K562 (cell line): ENCODE results near the gene NOP58. TPM values are rescaled to one million over a fixed set of nuclear protein-coding genes. Genes with fewer than 3 reads are reported as not detected.

Experiments
- ATAC-seq: fragments of 200-7000 bp; cut with Tn5 transposase; 3 replicates; pipeline ENCODE4 v1.9.1; 2020; ENCODE audit warnings: moderate library complexity
- BruUV-seq: library from RNA; stranded (reverse); fragments of 400-500 nt; replicated peaks from 2 replicates; lab custom pipeline; 2021; lab: Mats Ljungman, UMichigan
- CTCF ChIA-PET: fragments of 300-600 bp; formaldehyde crosslinking; extraction: SDS; loops from one replicate; lab custom pipeline; 2021; ENCODE audit warnings: low intra/inter-chr PET ratio; lab: Yijun Ruan, JAX
- POLR2A ChIA-PET: fragments of 300-600, 350-650 bp; sonication (Branson Sonifier 250); formaldehyde crosslinking; extraction: SDS; loops from one replicate; lab custom pipeline; 2021; ENCODE audit warnings: antibody characterized with exemption, inconsistent platforms; lab: Yijun Ruan, JAX
- DNase-seq, 4 experiments: peaks; one replicate each; pipeline versions ENCODE4 v3.0.0 to v3.0.0-alpha.2; 2011 to 2018; ENCODE audit warnings: low spot score in 3 of 4, mixed read lengths in 3 of 4; ENCODE audit errors: extremely low read depth in 1 of 4
- FAIRE-seq: peaks from 2 replicates; lab custom pipeline; 2011; peaks lifted over from hg19 to GRCh38; lab: Jason Lieb, UNC
- H2AFZ ChIP-seq: 2 replicates; pipeline ENCODE4 v1.6.0; 2011; ENCODE audit warnings: low read depth, low read length, control low read depth, inconsistent platforms
- H3K27ac ChIP-seq: fragments of 200-600 bp; 3 replicates; pipeline ENCODE4 v1.8.0; 2011; ENCODE audit warnings: low read depth, mild to moderate bottlenecking, control low read depth, inconsistent platforms, low read length, moderate library complexity, mixed read lengths; ENCODE audit errors: extremely low read depth
- H3K27me3 ChIP-seq, 2 experiments: fragments of 300-600 bp in 1 of 2; 2 replicates in 1 of 2; 3 replicates in 1 of 2; pipeline versions ENCODE4 v1.6.0 to v1.8.0; 2011; ENCODE audit warnings: inconsistent platforms in 2 of 2, low read length in 2 of 2, mild to moderate bottlenecking in 1 of 2, mixed read lengths in 1 of 2, moderate library complexity in 1 of 2; ENCODE audit not compliant: control insufficient read depth in 2 of 2, insufficient read depth in 2 of 2
- H3K36me3 ChIP-seq: fragments of 300-600 bp; 3 replicates; pipeline ENCODE4 v1.8.0; 2011; ENCODE audit warnings: mild to moderate bottlenecking, low read length, inconsistent platforms; ENCODE audit not compliant: control insufficient read depth, insufficient read depth
- H3K4me1 ChIP-seq, 2 experiments: fragments of 200-600 bp in 1 of 2; replicated peaks in 1 of 2; 2 replicates in 1 of 2; 3 replicates in 1 of 2; pipeline versions ENCODE4 v1.5.1 to v1.8.0; 2011; ENCODE audit warnings: inconsistent platforms in 2 of 2, low read length in 2 of 2, mild to moderate bottlenecking in 1 of 2, mixed read lengths in 1 of 2, moderate library complexity in 1 of 2; ENCODE audit not compliant: control insufficient read depth in 2 of 2, insufficient read depth in 2 of 2
- H3K4me2 ChIP-seq: 2 replicates; pipeline ENCODE4 v1.6.1; 2011; ENCODE audit warnings: low read length, control low read depth, inconsistent platforms, mixed read lengths; ENCODE audit not compliant: insufficient read depth
- H3K4me3 ChIP-seq: fragments of 200-600 bp; sonication (generic), shearing (Covaris generic); 2 replicates; pipeline ENCODE4 v1.5.1; 2016; ENCODE audit warnings: control low read depth, inconsistent platforms
- H3K79me2 ChIP-seq: fragments of 200-600 bp; 3 replicates; pipeline ENCODE4 v1.8.0; 2011; ENCODE audit warnings: low read length, inconsistent platforms; ENCODE audit not compliant: control insufficient read depth, insufficient read depth
- H3K9ac ChIP-seq, 2 experiments: 2 replicates each; pipeline versions ENCODE4 v1.6.0 to v1.6.1; 2011; ENCODE audit warnings: low read depth in 2 of 2, low read length in 2 of 2, control low read depth in 1 of 2, inconsistent platforms in 1 of 2, mild to moderate bottlenecking in 1 of 2, mixed read lengths in 1 of 2; ENCODE audit not compliant: insufficient read depth in 1 of 2
- H3K9me1 ChIP-seq: one replicate; pipeline ENCODE4 v1.6.0; 2011; ENCODE audit warnings: inconsistent platforms, mild to moderate bottlenecking, low read length, moderate library complexity; ENCODE audit not compliant: control insufficient read depth, insufficient read depth
- H3K9me3 ChIP-seq: replicated peaks from 2 replicates; pipeline ENCODE4 v1.5.1; 2011; ENCODE audit warnings: low read depth, low read length, inconsistent platforms; ENCODE audit not compliant: control insufficient read depth, insufficient read depth
- H4K20me1 ChIP-seq: replicated peaks from 2 replicates; pipeline ENCODE4 v1.6.1; 2011; ENCODE audit warnings: low read length, inconsistent platforms, mixed read lengths; ENCODE audit not compliant: control insufficient read depth, insufficient read depth
- ADNP ChIP-seq: fragments of 200-800 bp; sonication (Bioruptor generic); IDR thresholded peaks from 2 replicates; pipeline ENCODE4 v1.6.1; 2016; ENCODE audit warnings: missing genetic modification characterization, missing compliant biosample characterization
- BHLHE40 ChIP-seq: IDR thresholded peaks from 2 replicates; pipeline ENCODE4 v1.6.1; 2011; ENCODE audit warnings: low read length, improper control_type of control experiment
- HDAC2 ChIP-seq: fragments of 450-650 bp; IDR thresholded peaks from 2 replicates; pipeline ENCODE4 v1.6.1; 2016; ENCODE audit warnings: mild to moderate bottlenecking
- ILK ChIP-seq: fragments of 450-650 bp; IDR thresholded peaks from 2 replicates; pipeline ENCODE4 v1.6.1; 2016; ENCODE audit warnings: missing genetic modification characterization, low read depth, mild to moderate bottlenecking, missing compliant biosample characterization, moderate library complexity, borderline replicate concordance
- MYNN ChIP-seq, 2 experiments: sonication (generic); formaldehyde crosslinking in 1 of 2; IDR thresholded peaks; 2 replicates each; pipeline versions ENCODE4 v1.5.0 to v1.6.1; 2016 to 2020; ENCODE audit warnings: antibody characterized with exemption in 1 of 2, missing genetic modification reagents in 1 of 2
- PURB ChIP-seq: sonication (generic); formaldehyde crosslinking; IDR thresholded peaks from 2 replicates; pipeline ENCODE4 v1.9.0; 2021; ENCODE audit warnings: low read depth, mild to moderate bottlenecking, missing genetic modification reagents
- SRSF9 ChIP-seq: fragments of 200-400 bp; formaldehyde crosslinking; IDR thresholded peaks from 2 replicates; pipeline ENCODE4 v1.6.1; 2017; ENCODE audit warnings: low read depth, low read length, borderline replicate concordance
- ZKSCAN1 ChIP-seq: fragments of 150-350 bp; IDR thresholded peaks from 2 replicates; pipeline ENCODE4 v1.6.1; 2016; ENCODE audit warnings: low read depth, low read length
- WGBS: fragments of 100-300 bp; shearing (Covaris generic); methylation state at CpG from one replicate; pipeline ENCODE4 v1.1.6; 2016; ENCODE audit warnings: low coverage, mixed read lengths; ENCODE audit not compliant: insufficient coverage; ENCODE audit errors: missing lambda C conversion rate; 5-methylcytosine and 5-hydroxymethylcytosine counted together
- in situ Hi-C: fragments of 300-500 bp; cut with MboI; formaldehyde crosslinking; loops from 4 replicates; pipeline ENCODE4 v1.15.0; 2018; ENCODE audit warnings: inconsistent platforms, mixed read lengths
- intact Hi-C: fragments of 100-400 bp; cut with micrococcal nuclease; formaldehyde crosslinking; loops from 2 replicates; pipeline ENCODE4 v1.14.2; 2022
- polyA plus RNA-seq, 8 experiments: library from polyadenylated mRNA; depleted of rRNA in 4 of 8; stranded (reverse) in 5 of 8; unstranded in 3 of 8; fragments of >200 nt; fragmentation: Nextera tagmentation in 2 of 8; fragmentation: Illumina TruSeq in 1 of 8; extraction: Ambion mirVana in 2 of 8; extraction: Trizol in 1 of 8; gene quantifications; 2 replicates each; pipeline versions ENCODE4 v1.2.1 to v1.2.3, GENCODE V29; 2011 to 2014; ENCODE audit warnings: inconsistent platforms in 1 of 8, missing spikeins in 1 of 8
- total RNA-seq, 7 experiments: library from RNA; depleted of rRNA in 6 of 7; stranded (reverse); fragments of >200 nt in 6 of 7; fragmentation: Illumina TruSeq in 2 of 7; extraction: Trizol in 2 of 7; gene quantifications; 2 replicates each; pipeline versions ENCODE4 v1.2.1 to v1.2.3, GENCODE V29; 2011 to 2021; ENCODE audit warnings: low replicate concordance in 1 of 7

Gene NOP58
- total and polyA plus RNA-seq, 9 of the 15 experiments (the other 6 are each of a cell fraction or from before 2014, with no cell fraction given), result 132 to 332 (median 208) TPM

DNA sequence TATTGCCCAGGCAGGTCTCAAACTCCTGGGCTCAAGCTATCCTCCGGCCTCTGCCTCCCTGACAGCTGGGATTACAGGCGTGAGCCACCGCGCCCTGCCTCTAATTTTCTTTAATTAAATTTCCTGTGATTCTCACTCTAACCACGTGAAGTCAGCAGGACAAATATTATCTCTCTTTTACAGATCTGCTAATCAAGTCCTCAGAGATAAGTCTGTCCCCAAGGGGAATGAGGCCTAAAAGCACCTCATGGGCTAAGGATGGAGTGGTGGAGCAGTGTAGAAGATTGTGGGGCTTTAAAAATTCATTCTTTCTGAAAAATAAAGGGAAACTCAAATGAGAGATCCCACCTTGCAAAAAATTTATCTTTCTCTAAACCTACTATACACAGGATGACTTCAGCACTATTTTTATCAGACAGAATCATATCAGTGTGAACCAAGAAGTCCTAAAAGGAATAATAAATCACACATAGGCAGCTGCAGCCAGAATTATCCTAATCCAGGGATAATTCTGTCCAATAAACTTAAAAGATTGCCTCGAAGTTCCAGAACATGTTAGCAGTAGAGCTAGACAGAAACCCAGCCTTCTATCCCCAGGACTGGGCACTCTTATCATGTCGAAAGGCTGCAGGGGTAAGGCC lies 72.3 kb downstream of the NOP58 start (continued):
- TF ChIP-seq ZKSCAN1 (no peak), ADNP (tag) (peak; percentile 23; the same call in 1 of the 2 replicates), PURB (CRISPR knock-in tag) (no peak)

DNA sequence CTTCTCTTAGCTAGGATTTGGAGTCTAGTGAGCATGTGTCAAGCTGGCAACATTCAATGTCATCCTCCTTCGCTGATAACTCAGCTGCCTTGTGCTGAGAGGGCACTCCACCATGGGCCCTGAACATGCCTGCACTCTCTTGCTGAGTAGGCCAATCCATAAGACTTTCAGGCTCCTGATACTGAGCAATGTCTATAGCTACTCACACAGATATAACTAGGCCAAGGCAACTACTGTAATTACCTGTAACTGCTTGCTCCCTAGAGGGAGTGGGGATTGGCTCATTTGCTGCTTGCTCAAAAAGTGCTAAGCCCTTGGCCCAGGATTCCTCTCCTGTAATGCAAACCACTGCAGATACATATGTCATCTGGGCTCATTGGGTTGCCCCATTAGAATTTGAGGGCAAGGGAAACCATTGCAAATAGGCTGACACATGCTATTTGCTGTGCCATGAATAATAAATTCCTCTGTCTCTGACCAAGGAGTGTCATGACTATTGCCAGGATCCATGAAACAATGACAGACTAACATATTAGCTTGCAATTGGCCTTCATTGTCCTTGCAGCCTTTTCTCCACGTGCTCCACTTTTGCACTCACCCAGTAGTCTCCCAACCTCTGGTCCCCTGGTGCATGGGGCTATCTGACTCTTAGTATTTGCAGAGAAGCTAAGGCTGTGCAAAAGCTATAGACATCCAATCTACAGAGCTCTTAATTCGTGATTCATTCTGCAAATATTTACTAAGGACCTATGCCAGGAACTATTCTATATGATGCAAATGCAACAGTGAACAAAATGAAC lies 73.7 kb downstream of the NOP58 start:
- intact Hi-C loops, result no loop called here
- BruUV-seq, result no TSS peak
- ATAC-seq (no peak), FAIRE-seq (no peak), DNase-seq (no peak)
- H3K36me3 ChIP-seq, result no peaks in the 10 kb centered on the region
- TF ChIP-seq ILK (tag), result no peak
- TF ChIP-seq HDAC2, result no peak
- no peak for TF ChIP-seq BHLHE40
- TF ChIP-seq MYNN (IDR thresholded peaks at IDR 0.05), result no peak
- no peak for TF ChIP-seq MYNN (CRISPR knock-in tag; IDR thresholded peaks at IDR 0.05)
- no peak for TF ChIP-seq SRSF9
- H4K20me1 ChIP-seq, result no peaks in the 10 kb centered on the region
- no peaks in the 10 kb centered on the region for H3K9me1 ChIP-seq
- in situ Hi-C loops, result no loop called here
- POLR2A ChIA-PET, result interaction anchor here (0.6 to 1.2 kb wide), 3 partner anchors 21 to 555 kb away, joined by 3 to 4 read pairs (median 3); no protein-coding TSS in a partner anchor
- H3K27me3 ChIP-seq, result no peaks in the 10 kb centered on the region
- H3K4me2 ChIP-seq, result no peak overlapping the region
- H3K4me3 ChIP-seq, result no peak overlapping the region
- peaks cover 6 to 12% of the 10 kb centered on the region in 2 experiments; a peak in 4 of 5 replicates for H3K4me1 ChIP-seq
- no peak overlapping the region for H2AFZ ChIP-seq
- 0% methylated on average over 3 of the region's 3 CpGs for WGBS
- H3K9ac ChIP-seq, result no peak overlapping the region
- no peaks in the 10 kb centered on the region for H3K79me2 ChIP-seq
- CTCF ChIA-PET, result no interaction called here
- no peaks in the 10 kb centered on the region for H3K9me3 ChIP-seq
- H3K27ac ChIP-seq, result no peak overlapping the region
